B cell (primary cell): ENCODE results near the gene SRRM2. TPM values are rescaled to one million over a fixed set of nuclear protein-coding genes. Genes with fewer than 3 reads are reported as not detected.
"Not testable (repeated sequence)": the region's sequence is repeated elsewhere in the genome, so short reads cannot be mapped to it uniquely, and the experiment has no call there.

Experiments used
- ATAC-seq: fragments of 200-7000 bp; cut with Tn5 transposase; one replicate; pipeline ENCODE4 v1.10.0; 2021; ENCODE audit warnings: low read depth, mild to moderate bottlenecking, moderate number of reproducible peaks, moderate library complexity
- CTCF ChIA-PET: fragments of 350-600 bp; sonication (Branson Sonifier 250); formaldehyde crosslinking; loops from one replicate; lab custom pipeline; 2021; ENCODE audit warnings: antibody characterized with exemption, inconsistent platforms; lab: Charles Lee
- POLR2A ChIA-PET: fragments of 350-600 bp; sonication (Branson Sonifier 250); formaldehyde crosslinking; loops from one replicate; lab custom pipeline; 2021; ENCODE audit warnings: antibody characterized with exemption; lab: Charles Lee
- DNase-seq: peaks from one replicate; pipeline ENCODE4 v3.0.0; 2013
- H2AFZ ChIP-seq: 2 replicates; pipeline ENCODE4 v1.6.1; 2012; ENCODE audit warnings: mild to moderate bottlenecking, low read depth, low read length; ENCODE audit not compliant: insufficient read depth, poor library complexity, severe bottlenecking
- H3K27ac ChIP-seq, 2 donors: 1 replicate in 1 of 2; 2 replicates in 1 of 2; pipeline ENCODE4 v1.5.1; 2012 to 2013; ENCODE audit warnings: low read length in 2 of 2, mild to moderate bottlenecking in 2 of 2, moderate library complexity in 1 of 2
- H3K27me3 ChIP-seq, 4 experiments: fragments of 200-600 bp in 1 of 4; sonication (generic) in 1 of 4; replicated peaks in 1 of 4; 1 replicate in 2 of 4; 2 replicates in 2 of 4; pipeline versions ENCODE4 v1.6.1 to v1.7.0; 2013 to 2016; ENCODE audit warnings: low read length in 3 of 4, mild to moderate bottlenecking in 2 of 4, mixed read lengths in 1 of 4, moderate library complexity in 1 of 4; ENCODE audit not compliant: insufficient read depth in 4 of 4, control insufficient read depth in 3 of 4; ENCODE audit errors: control extremely low read depth in 1 of 4
- H3K36me3 ChIP-seq, 2 experiments: replicated peaks in 1 of 2; 1 replicate in 1 of 2; 2 replicates in 1 of 2; pipeline versions ENCODE4 v1.6.1 to v1.7.1; 2013; ENCODE audit warnings: low read length in 1 of 2; ENCODE audit not compliant: insufficient read depth in 2 of 2, control insufficient read depth in 1 of 2; ENCODE audit errors: control extremely low read depth in 1 of 2, extremely low read depth in 1 of 2
- H3K4me1 ChIP-seq, 2 donors: fragments of 200-600 bp in 1 of 2; sonication (generic) in 1 of 2; 1 replicate in 1 of 2; 2 replicates in 1 of 2; pipeline versions ENCODE4 v1.5.1 to v1.6.1; 2013 to 2017; ENCODE audit warnings: low read length in 2 of 2; ENCODE audit not compliant: control insufficient read depth in 2 of 2, insufficient read depth in 2 of 2
- H3K4me2 ChIP-seq: replicated peaks from 2 replicates; pipeline ENCODE3; 2012; ENCODE audit warnings: mild to moderate bottlenecking, low read depth, low read length; ENCODE audit not compliant: poor library complexity, severe bottlenecking
- H3K4me3 ChIP-seq, 5 experiments: fragments of 200-600 bp in 1 of 5; sonication (generic) in 1 of 5; 1 replicate in 3 of 5; 2 replicates in 2 of 5; pipeline versions ENCODE4 v1.5.1 to v1.7.0; 2011 to 2016; ENCODE audit warnings: low read length in 4 of 5, mild to moderate bottlenecking in 4 of 5, low read depth in 2 of 5, control low read depth in 1 of 5, moderate library complexity in 1 of 5; ENCODE audit not compliant: insufficient read depth in 1 of 5; ENCODE audit errors: control extremely low read depth in 1 of 5, extremely low read depth in 1 of 5
- H3K79me2 ChIP-seq: fragments of 200-600 bp; sonication (generic); one replicate; pipeline ENCODE4 v1.6.0; 2016; ENCODE audit warnings: low read length; ENCODE audit not compliant: control insufficient read depth, insufficient read depth
- H3K9ac ChIP-seq: fragments of 200-600 bp; sonication (generic); 2 replicates; pipeline ENCODE4 v1.6.1; 2017; ENCODE audit warnings: mild to moderate bottlenecking, low read length, moderate library complexity
- H3K9me3 ChIP-seq, 3 donors: one replicate each; pipeline versions ENCODE4 v1.6.1 to v1.7.1; 2013; ENCODE audit warnings: low read length in 2 of 3; ENCODE audit not compliant: control insufficient read depth in 2 of 3, insufficient read depth in 1 of 3; ENCODE audit errors: control extremely low read depth in 1 of 3
- H4K20me1 ChIP-seq: 2 replicates; pipeline ENCODE4 v1.6.0; 2012; ENCODE audit warnings: mild to moderate bottlenecking, low read length; ENCODE audit not compliant: insufficient read depth, control insufficient read depth, poor library complexity, severe bottlenecking
- H3K27ac Mint-ChIP-seq: one replicate; pipeline ENCODE4 v1.8.0; 2021; ENCODE audit warnings: mixed read lengths
- H3K27me3 Mint-ChIP-seq: one replicate; pipeline ENCODE4 v1.8.0; 2021; ENCODE audit warnings: mixed read lengths
- H3K4me1 Mint-ChIP-seq: one replicate; pipeline ENCODE4 v1.8.0; 2021; ENCODE audit warnings: mixed read lengths
- H3K4me3 Mint-ChIP-seq: one replicate; pipeline ENCODE4 v1.8.0; 2021; ENCODE audit warnings: mixed read lengths
- H3K9me3 Mint-ChIP-seq: one replicate; pipeline ENCODE4 v1.8.0; 2022; ENCODE audit warnings: mixed read lengths; ENCODE audit not compliant: insufficient read depth
- EZH2 ChIP-seq: IDR thresholded peaks from 2 replicates; pipeline ENCODE4 v1.6.1; 2012; ENCODE audit warnings: borderline replicate concordance, low read depth, mild to moderate bottlenecking, moderate library complexity, low read length; ENCODE audit not compliant: insufficient read depth, poor library complexity, severe bottlenecking
- WGBS: methylation state at CpG from one replicate; pipeline ENCODE4 v1.1.5; 2013; ENCODE audit warnings: missing lambda C conversion rate; ENCODE audit not compliant: insufficient coverage; 5-methylcytosine and 5-hydroxymethylcytosine counted together
- intact Hi-C: fragments of 100-400 bp; cut with micrococcal nuclease; formaldehyde crosslinking; loops from one replicate; pipeline ENCODE4 v1.10.0; 2022
- polyA plus RNA-seq: library from polyadenylated mRNA; depleted of rRNA; stranded (reverse); fragments of >200 nt; gene quantifications from 2 replicates; pipeline ENCODE4 v1.2.3, GENCODE V29; 2012
- total RNA-seq, 2 donors: library from RNA; stranded (reverse); fragments of 120-200 nt in 1 of 2; gene quantifications; 1 replicate in 1 of 2; 2 replicates in 1 of 2; pipeline versions ENCODE4 v1.2.3 to v1.2.4, GENCODE V29; 2013 to 2022
- TF ChIP-seq, protein P1 (sequence below): fragments of 200-600 bp; IDR thresholded peaks from one replicate; pipeline ENCODE4 v1.8.0; 2022; ENCODE audit warnings: antibody characterized with exemption, mild to moderate bottlenecking

The SRRM2 gene
- total and polyA plus RNA-seq, 2 donors (not counting 1 experiment from before 2014, with no cell fraction given) = 1,485 to 1,879 TPM

GRCh38 chr16:2720719-2721633 is 31.5 kb upstream of the SRRM2 start:
- H3K4me1 ChIP-seq = peaks cover 3 to 13% of the 10 kb centered on the region in 2 donors
- no peaks in the 10 kb centered on the region for H3K9me3 ChIP-seq
- peak; percentile 91 for DNase-seq
- Mint-ChIP-seq H3K4me1 (peaks cover 4% of the 10 kb centered on the region), H3K9me3 (no peaks in the 10 kb centered on the region), H3K27ac (peak overlapping the region; percentile 82), H3K27me3 (peaks cover 12% of the 10 kb centered on the region), H3K4me3 (peak overlapping the region; percentile 83)
- no peaks in the 10 kb centered on the region for H4K20me1 ChIP-seq
- H3K27ac ChIP-seq = peak overlapping the region; percentile 12 to 67
- TF ChIP-seq, protein P1, sequence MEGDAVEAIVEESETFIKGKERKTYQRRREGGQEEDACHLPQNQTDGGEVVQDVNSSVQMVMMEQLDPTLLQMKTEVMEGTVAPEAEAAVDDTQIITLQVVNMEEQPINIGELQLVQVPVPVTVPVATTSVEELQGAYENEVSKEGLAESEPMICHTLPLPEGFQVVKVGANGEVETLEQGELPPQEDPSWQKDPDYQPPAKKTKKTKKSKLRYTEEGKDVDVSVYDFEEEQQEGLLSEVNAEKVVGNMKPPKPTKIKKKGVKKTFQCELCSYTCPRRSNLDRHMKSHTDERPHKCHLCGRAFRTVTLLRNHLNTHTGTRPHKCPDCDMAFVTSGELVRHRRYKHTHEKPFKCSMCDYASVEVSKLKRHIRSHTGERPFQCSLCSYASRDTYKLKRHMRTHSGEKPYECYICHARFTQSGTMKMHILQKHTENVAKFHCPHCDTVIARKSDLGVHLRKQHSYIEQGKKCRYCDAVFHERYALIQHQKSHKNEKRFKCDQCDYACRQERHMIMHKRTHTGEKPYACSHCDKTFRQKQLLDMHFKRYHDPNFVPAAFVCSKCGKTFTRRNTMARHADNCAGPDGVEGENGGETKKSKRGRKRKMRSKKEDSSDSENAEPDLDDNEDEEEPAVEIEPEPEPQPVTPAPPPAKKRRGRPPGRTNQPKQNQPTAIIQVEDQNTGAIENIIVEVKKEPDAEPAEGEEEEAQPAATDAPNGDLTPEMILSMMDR = peak; percentile 88
- TF ChIP-seq EZH2 = no peak
- CTCF ChIA-PET = interaction anchor here (0.7 to 1.6 kb wide), 2 partner anchors 18 to 1533 kb away, joined by 3 read pairs; no protein-coding TSS in a partner anchor
- peaks cover 0 to 9% (median 4%) of the 10 kb centered on the region in 4 experiments for H3K27me3 ChIP-seq
- H3K36me3 ChIP-seq = no peaks in the 10 kb centered on the region
- H2AFZ ChIP-seq = peak overlapping the region; percentile 91
- H3K9ac ChIP-seq = peak overlapping the region; percentile 69
- intact Hi-C loops = loop anchor here (1.0 to 2.0 kb wide), 5 partner anchors 31 to 147 kb away; partner anchors contain the start of genes ELOB, KCTD5 and SRRM2
- ATAC-seq = peak; percentile 92
- no peaks in the 10 kb centered on the region for H3K79me2 ChIP-seq
- peak overlapping the region; percentile 86 for H3K4me2 ChIP-seq
- 2% methylated on average over 83 of the region's 99 CpGs for WGBS
- peak overlapping the region in 4 of 5 experiments; percentile 49 to 70 (median 65) for H3K4me3 ChIP-seq
- POLR2A ChIA-PET = interaction anchor here (0.5 to 0.9 kb wide), 2 partner anchors 34 to 187 kb away, joined by 3 to 4 read pairs; no protein-coding TSS in a partner anchor

GRCh38 chr16:2721634-2722173 is 30.7 kb upstream of the SRRM2 start:
- peaks cover 3 to 12% of the 10 kb centered on the region in 2 donors for H3K4me1 ChIP-seq
- H3K27me3 ChIP-seq = peaks cover 0 to 11% (median 4%) of the 10 kb centered on the region in 4 experiments
- Mint-ChIP-seq H3K27ac (peak overlapping the region; percentile 41), H3K27me3 (peaks cover 12% of the 10 kb centered on the region), H3K4me3 (peak overlapping the region; percentile 72)
- H4K20me1 ChIP-seq, H3K4me1 Mint-ChIP-seq, ATAC-seq, H3K9me3 ChIP-seq, H3K79me2 ChIP-seq, H3K9me3 Mint-ChIP-seq, H3K36me3 ChIP-seq, DNase-seq: not testable (repeated sequence)
- peak overlapping the region in 1 of 2 donors; percentile 39 for H3K27ac ChIP-seq
- ChIA-PET CTCF (interaction anchor here (0.7 to 1.6 kb wide), 2 partner anchors 18 to 1532 kb away, joined by 3 read pairs; no protein-coding TSS in a partner anchor), POLR2A (interaction anchor here (0.5 kb wide), 1 partner anchor 188 kb away, joined by 4 read pairs; no protein-coding TSS in a partner anchor)
- 45% methylated on average over 9 of the region's 14 CpGs for WGBS
- H3K9ac ChIP-seq = peak overlapping the region; percentile 69
- peak overlapping the region in 4 of 5 experiments; percentile 49 to 70 (median 65) for H3K4me3 ChIP-seq
- intact Hi-C loops = loop anchor here (1.0 to 2.0 kb wide), 5 partner anchors 31 to 147 kb away; partner anchors contain the start of genes ELOB, KCTD5 and SRRM2
- H2AFZ ChIP-seq = peak overlapping the region; percentile 91
- peak overlapping the region; percentile 86 for H3K4me2 ChIP-seq
